A673 (cell line): ENCODE results near the gene MTHFR.

Experiments
- CTCF ChIP-seq: fragments of 300-800, 200-600 bp; sonication (generic); conservative IDR thresholded peaks from 2 replicates; pipeline ENCODE4 v1.5.1; 2017; ENCODE audit warnings: low read depth, mild to moderate bottlenecking, antibody characterized with exemption, low read length, moderate library complexity, mixed read lengths
- EZH2 ChIP-seq: fragments of 200-600 bp; sonication (generic); IDR thresholded peaks from 2 replicates; pipeline ENCODE4 v1.6.1; 2017; ENCODE audit warnings: borderline replicate concordance, low read depth, mild to moderate bottlenecking, mixed read lengths, antibody characterized with exemption, low read length; ENCODE audit not compliant: poor library complexity, severe bottlenecking

DNA sequence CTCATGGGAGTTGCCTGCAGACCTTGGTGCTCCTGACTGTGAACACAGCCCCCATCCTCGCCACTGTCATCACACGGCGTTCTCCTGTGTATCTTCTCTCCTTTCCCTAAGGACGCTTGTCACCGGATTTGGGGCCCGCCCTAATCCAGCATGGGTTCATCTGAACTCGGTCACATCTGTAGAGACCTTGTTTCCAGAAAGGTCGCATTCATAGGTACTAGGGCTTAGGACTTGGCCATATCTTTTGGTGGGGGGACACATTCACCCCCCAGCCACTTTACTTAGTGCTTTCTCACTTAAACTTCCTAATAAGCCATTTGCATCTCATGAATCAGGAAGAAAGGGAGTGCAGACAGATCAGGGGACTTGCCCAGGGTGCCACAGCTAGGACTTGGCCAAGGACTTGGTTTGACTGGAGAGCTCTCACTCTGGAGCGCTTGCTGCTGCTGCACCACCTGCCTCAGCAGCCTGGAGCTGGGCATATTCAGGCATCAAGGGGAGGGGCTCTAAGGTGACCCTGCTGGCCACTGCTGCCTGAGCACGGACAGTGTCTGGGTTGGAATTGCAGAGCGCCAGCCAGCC is 32.1 kb upstream of the MTHFR start:
- TF ChIP-seq EZH2 (no peak), CTCF (no peak)
